Stimulated activated CD8-positive, alpha-beta memory T cell treated with anti-CD3 and anti-CD28 coated beads, Interleukin-4, amount 100 ng/mL, for 24 hours (primary cell): ENCODE data around the gene CLEC2L.

ENCODE experiments used
- DNase-seq: peaks from one replicate; pipeline ENCODE4 v3.0.0-alpha.2; 2020; ENCODE audit warnings: low read depth

CLEC2L gene

GRCh38 chr7:139523199-139523941, at the start of gene CLEC2L:
TSS of gene CLEC2L (plus strand) at chr7:139523685. CDS start at chr7:139523928, 243 bp downstream.
- no peak for DNase-seq

DNA sequence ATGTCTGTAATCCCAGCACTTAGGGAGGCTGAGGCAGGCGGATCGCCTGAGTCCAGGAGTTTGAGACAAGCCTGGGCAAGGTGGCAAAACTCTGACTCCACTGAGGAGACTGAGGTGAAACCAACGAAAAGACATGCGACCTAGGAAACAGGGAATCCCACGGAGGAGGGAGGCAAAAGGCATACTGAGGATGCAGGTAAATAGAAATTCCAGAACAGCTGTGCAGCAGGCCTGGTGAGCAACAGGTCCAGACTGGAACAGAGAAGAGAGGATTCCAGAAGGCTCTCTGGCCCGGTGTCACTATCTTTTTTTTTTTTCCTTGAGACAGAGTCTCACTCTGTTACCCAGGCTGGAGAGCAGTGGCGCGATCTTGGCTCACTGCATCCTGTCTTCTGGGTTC, 47.3 kb upstream of the CLEC2L start:
- DNase-seq: no peak

DNA sequence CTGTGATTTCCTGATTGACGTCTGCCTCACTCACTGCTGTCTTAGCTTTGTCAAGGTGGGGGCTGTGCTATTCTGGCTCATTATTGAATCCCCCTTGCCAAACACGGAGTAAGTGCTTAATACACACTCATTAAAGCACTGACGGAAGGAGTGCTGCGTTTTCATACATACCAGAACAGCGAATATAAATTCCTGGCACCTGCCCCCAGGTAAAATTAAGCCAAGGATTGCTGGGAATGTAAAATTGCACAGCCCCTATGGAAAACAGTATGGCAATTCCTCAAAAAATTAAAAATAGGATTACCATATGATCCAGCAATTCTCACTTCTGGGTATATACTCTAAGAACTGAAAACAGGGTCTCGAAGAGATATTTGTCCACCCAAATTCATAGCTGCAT, 46.6 kb upstream of the CLEC2L start:
- DNase-seq: no peak

DNA sequence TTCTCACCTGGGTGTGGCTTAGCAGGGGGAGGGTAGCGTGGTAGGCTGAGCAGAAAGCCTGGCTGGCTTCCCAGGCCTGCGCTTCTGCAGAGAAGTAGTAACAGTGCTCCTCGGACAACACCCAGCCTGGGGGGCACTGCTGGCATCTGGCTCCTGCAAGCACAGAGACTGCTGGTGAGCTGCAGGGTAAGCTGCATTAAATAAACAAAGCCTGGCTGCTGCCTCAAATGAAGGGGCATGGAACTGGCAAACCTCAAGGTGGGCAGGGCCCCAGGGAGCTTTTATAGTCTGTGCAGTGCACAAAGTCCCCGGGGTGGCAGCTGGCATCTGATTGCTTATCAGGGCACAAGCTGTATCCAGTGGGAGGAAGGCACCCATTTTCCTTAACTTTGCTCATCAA, 43.9 kb upstream of the CLEC2L start:
- no peak for DNase-seq

DNA sequence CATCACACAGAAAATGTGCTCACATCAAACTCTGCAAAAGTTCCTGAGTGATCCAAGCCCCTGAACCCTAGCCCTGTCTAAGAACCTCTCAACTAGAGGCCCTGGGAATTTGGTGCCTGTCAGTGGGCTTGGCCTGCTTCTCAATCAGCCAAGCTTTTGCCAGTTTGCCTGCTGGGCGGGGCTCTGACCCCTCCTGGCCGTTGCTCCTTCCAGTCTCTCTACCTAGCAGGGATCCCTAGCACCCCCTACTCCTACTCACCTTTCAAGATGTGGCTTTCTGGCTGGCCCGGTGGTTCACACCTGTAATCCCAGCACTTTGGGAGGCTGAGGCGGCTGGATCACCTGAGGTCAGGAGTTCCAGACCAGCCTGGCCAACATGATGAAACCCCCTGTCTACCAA, 42.1 kb upstream of the CLEC2L start:
- DNase-seq: no peak

GRCh38 chr7:139482122-139482521, 41.4 kb upstream of the CLEC2L start:
- DNase-seq: no peak

DNA sequence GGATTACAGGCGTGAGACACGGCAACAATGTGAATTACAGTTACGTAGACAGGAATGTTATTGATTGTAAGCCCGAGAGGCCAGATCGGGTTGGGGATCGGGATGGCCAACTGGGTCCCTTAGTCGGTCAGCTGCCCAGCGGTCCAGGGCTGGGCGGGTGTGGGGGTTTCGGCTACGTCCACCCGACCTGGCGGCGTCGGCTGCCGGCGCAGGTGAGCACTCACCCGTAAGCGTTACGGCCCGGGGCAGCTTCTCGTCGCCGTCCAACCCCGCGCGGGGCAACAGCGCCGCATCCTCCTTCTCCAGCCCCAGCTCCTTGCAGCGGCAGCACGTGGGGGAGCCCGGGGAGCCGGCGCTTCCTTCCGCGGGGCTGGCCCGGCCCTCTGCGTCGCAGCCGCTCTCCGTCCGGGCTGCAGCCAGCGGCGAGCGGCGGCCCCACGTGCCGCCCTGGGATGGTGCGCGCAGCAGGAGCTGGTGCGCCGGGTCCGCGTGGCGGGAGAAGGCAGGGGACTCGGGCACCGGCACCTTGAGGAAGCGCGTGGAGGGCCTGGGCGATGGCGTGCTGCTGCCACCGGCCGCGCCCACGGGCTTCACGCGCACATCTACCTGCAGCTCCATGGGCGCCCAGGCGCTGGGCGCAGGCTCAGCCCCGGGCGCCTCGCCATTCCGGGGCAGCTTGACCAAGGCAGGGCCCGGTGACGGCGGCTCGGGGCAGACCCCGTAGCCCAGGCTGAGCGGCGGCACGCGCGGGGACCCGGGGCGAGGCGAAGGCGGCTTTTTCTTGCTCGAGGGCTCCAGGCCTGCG, 40.6 kb upstream of the CLEC2L start:
- DNase-seq: no peak

GRCh38 chr7:139487366-139488080, 36.0 kb upstream of the CLEC2L start:
- DNase-seq: no peak

DNA sequence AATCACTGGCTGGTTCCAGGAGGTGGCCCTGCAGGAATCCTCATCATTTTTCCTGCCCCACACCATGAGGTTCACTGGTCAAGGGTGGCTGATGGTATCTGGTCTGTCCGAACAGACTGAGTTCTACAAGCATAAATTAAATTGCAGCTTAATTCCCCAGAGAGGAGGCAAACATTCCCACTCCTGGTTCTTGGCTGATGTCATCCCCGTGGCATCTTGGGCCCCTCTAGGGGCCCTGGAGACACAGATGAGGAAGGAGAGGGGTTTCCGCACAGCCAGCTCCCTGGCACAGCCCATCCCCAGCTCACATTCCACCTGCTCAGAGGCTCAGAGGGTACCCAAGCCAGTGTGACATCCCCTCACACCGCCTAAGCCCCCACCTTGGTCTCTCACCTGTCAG, 34.7 kb upstream of the CLEC2L start:
- no peak for DNase-seq

- no peak for DNase-seq
These were observed 33.4 kb upstream of the CLEC2L start for GRCh38 chr7:139490130-139490529.

- no peak for DNase-seq
These were observed 31.2 kb upstream of the CLEC2L start for GRCh38 chr7:139492293-139492692.

DNA sequence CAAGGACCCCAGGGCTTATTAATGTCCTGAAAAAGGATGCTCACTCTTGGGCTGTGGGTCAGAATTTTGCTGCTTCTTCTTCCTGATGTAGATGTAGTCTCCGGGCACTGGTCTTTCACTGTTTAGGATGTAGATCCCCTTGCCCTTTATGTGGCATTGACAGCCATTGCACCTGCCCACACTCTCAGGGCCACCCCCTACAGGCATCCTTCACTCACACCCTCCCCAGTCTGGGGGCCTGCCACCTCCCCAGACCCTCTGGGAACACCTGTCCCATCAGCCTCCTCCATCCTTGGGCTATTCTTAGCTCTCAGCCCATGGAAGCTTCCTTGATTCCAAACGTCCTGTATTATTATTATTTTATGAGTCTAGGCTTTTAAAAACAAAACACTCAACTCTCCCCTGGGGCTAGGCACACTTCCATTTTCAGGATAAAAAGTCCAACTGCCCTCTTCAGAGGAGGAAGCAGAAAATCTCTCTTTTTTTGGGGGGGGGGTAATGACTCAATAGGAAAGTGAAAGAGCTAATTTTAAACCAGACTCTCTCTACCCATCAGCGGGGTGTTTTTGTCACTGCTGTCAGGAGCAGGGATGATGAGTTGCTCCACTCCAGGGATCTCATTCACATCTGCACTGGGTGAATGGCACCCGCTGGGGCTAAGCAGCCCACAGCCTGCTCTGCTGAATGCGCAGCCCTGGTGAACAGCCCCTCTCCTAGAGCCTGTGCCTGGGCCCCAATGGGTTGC, 28.5 kb upstream of the CLEC2L start:
- DNase-seq: no peak

- DNase-seq: no peak
These were observed 27.8 kb upstream of the CLEC2L start for GRCh38 chr7:139495580-139496125.

GRCh38 chr7:139496528-139496927, 27.0 kb upstream of the CLEC2L start:
- no peak for DNase-seq

GRCh38 chr7:139500770-139501138, 22.7 kb upstream of the CLEC2L start:
- no peak for DNase-seq

DNA sequence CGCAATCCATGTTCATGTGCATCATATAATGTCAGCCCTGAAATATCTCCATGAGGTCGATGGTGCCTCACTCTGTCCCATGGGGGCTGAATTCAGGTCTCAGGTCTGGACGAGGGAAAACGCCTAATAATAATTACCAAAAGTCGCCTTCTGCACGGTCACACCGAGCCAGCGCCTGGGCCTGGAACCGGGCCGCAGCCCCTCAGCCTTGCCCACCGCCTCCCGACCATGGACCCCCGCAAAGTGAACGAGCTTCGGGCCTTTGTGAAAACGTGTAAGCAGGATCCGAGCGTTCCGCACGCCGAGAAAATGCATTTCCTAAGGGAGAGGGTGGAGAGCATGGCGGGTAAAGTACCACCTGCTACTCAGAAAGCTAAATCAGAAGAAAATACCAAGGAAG, 21.3 kb upstream of the CLEC2L start:
- DNase-seq: no peak

- no peak for DNase-seq
These were observed 17.9 kb upstream of the CLEC2L start for GRCh38 chr7:139505563-139505962.

DNA sequence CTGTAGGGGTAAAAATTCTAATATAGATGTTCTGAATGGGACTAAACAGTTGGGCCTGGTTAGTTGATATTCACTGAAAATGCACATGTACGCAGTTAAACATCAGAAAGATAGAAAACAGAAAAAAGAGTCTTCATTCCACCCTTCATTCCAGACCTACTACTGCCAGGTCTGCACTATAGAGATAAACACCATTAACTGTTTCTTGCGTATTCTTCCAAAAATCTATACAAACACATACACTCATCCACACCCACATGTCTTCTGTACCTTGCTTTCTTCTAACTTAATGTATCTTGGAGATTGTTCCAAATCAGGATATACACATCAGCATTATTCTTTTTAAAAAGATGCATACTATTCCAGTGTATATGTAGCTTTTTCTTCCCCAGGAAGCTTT, 13.9 kb upstream of the CLEC2L start:
- DNase-seq: no peak

DNA sequence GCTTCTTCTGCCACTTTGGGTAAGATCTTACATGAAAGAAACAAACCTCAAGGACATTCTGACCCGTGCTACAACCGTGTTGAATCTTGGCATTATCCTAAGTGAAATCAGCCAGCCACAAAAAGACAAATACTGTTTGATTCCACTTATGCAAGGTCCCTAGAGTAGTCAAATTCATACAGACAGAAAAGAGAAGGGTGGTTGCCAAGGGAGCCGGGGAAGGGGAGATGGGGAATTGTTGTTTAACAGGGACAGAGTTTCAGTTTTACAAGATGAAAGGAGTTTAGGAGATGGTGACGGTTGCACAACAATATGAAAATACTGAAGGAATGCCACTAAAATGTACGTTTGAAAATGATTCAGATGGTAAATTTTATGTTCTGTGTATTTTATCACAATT, 12.2 kb upstream of the CLEC2L start:
- DNase-seq: no peak

DNA sequence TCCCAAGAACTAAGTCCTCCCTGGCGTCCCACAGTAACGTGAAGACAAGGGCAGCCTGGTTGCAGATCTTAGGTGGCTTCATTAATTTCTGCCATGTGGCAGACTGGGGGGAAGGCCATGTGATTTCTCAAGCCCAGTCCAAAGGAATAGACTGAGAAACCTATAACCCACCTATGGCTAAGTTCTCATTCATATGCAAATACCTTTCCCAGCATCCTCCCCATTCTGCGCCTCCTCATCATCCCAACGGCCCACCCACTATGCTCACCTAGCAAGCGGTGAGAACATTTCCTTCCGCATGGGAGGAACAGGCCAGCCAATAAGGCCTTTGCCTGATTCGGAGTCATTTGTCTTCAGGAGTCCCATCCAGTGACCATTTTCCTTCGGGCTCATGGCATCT, 8.2 kb upstream of the CLEC2L start:
- DNase-seq: no peak

DNA sequence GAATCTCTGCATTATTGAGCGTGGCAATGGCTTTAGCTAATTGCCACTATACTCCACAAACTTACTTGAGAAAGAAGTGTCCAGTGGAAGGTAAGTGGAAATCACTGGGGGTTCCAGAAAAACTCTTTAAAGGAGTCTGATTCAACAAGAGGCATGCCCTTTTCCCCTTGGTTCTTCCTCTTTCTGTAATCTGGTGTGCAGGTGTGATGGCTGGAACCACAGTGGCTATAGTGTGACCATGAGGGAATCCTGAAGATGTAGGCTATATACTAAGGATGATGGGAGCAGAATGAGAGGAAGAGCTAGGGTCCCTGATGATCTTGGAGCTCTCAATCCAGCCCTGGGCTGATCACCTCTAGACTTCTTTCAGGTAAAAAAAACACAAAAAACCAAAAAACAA, 2.0 kb upstream of the CLEC2L start:
- no peak for DNase-seq

GRCh38 chr7:139522830-139523198, 671 bp upstream of the CLEC2L start:
- DNase-seq: no peak
